ENCODE measurements around the gene CR1L. TPM values are rescaled to one million over a fixed set of nuclear protein-coding genes. Genes with fewer than 3 reads are reported as not detected.

Gene CR1L
- total RNA-seq, 1 donor, result not detected

DNA sequence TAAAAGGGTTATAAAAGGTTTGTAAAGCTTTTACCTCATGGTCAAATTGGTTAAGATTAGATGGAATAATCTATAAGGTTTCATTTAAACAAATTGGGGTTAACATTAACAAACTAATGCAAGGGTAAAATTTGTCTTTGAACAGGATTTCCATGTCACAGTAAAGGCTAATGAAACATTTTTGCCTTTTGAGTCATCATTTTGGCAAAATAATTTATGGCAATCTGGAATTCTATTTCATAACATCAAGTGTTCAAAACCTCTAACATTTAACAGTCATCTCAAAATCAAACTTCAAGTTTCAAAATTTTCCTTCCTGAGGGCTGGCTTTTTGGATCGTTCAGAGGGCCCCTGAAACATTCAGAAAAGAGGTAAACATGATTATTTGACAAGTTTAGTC, 100.4 kb downstream of the CR1L start:
- no peak for DNase-seq (ENCODE audit: insufficient read length, low spot score, missing footprints)
- no peak for TF ChIP-seq CTCF (IDR thresholded peaks at IDR 0.05; ENCODE audit: extremely low read depth, low read depth, low read length)
- Histone ChIP-seq H3K27me3 (ENCODE audit: insufficient read depth, low read length) (no peaks in the 10 kb centered on the region), H3K36me3 (ENCODE audit: insufficient read depth, low read length) (no peaks in the 10 kb centered on the region), H3K9me3 (ENCODE audit: low read depth, low read length) (no peaks in the 10 kb centered on the region), H3K4me3 (ENCODE audit: insufficient read depth, low read length) (no peak overlapping the region), H3K27ac (ENCODE audit: low read depth, low read length) (no peak overlapping the region), H2AFZ (ENCODE audit: low read length) (no peak overlapping the region), H3K4me1 (ENCODE audit: insufficient read depth, low read length) (peaks cover 13% of the 10 kb centered on the region), H4K20me1 (ENCODE audit: insufficient read depth, low read length) (no peaks in the 10 kb centered on the region), H3K4me2 (ENCODE audit: insufficient read depth, low read length) (peak overlapping the region; percentile 37), H3K79me2 (ENCODE audit: insufficient read depth, low read length) (no peaks in the 10 kb centered on the region)

DNA sequence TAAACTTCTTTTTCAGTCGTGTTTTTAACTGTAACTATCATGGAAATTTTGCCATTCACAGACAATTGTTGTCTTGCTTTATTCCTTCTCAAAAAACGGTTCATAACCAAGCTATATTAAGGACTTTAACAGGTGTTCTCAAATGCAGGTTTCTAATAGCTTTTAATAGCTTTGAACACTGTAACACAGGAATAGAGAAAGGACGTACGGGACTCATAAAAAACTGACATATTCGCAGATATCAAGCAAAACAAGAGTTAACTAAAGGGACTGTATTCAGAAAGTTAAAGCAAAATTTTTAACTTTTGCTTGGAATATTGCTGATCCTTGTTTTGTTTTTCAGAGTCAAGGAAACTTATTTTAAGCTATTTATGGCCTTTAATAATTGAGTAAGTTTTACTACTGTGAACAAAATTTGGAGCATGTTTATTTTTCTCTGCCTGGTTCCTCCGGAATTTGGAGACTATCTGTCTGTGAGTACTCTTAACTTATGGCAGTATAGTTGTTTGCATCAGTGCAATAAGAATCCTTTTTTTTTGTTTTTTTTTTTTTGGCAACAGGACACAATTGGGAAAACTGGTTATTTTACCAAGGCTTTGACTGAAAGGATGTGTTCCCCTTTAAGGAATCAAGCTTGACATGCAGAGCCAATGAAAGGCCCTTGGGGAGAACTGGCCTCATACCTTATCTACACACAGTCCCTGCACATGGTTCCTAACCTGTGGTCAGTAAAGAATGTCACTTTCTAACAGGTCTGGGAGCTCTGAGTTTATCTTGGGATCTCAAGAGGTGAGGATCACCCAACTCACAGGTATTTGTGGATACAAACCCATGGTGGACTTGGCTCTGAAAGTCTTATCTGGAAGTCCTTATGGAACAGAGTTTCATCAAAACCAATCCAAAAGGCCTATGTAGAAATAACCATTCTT, 101.2 kb downstream of the CR1L start:
- DNase-seq (ENCODE audit: insufficient read length, low spot score, missing footprints), result no peak
- Histone ChIP-seq H3K4me2 (ENCODE audit: insufficient read depth, low read length) (no peak overlapping the region), H3K36me3 (ENCODE audit: insufficient read depth, low read length) (no peaks in the 10 kb centered on the region), H4K20me1 (ENCODE audit: insufficient read depth, low read length) (no peaks in the 10 kb centered on the region), H3K9me3 (ENCODE audit: low read depth, low read length) (no peaks in the 10 kb centered on the region), H3K27ac (ENCODE audit: low read depth, low read length) (no peak overlapping the region), H3K79me2 (ENCODE audit: insufficient read depth, low read length) (no peaks in the 10 kb centered on the region), H2AFZ (ENCODE audit: low read length) (no peak overlapping the region), H3K4me3 (ENCODE audit: insufficient read depth, low read length) (no peak overlapping the region), H3K4me1 (ENCODE audit: insufficient read depth, low read length) (peaks cover 14% of the 10 kb centered on the region), H3K27me3 (ENCODE audit: insufficient read depth, low read length) (no peaks in the 10 kb centered on the region)
- TF ChIP-seq CTCF (IDR thresholded peaks at IDR 0.05; ENCODE audit: extremely low read depth, low read depth, low read length), result no peak

DNA sequence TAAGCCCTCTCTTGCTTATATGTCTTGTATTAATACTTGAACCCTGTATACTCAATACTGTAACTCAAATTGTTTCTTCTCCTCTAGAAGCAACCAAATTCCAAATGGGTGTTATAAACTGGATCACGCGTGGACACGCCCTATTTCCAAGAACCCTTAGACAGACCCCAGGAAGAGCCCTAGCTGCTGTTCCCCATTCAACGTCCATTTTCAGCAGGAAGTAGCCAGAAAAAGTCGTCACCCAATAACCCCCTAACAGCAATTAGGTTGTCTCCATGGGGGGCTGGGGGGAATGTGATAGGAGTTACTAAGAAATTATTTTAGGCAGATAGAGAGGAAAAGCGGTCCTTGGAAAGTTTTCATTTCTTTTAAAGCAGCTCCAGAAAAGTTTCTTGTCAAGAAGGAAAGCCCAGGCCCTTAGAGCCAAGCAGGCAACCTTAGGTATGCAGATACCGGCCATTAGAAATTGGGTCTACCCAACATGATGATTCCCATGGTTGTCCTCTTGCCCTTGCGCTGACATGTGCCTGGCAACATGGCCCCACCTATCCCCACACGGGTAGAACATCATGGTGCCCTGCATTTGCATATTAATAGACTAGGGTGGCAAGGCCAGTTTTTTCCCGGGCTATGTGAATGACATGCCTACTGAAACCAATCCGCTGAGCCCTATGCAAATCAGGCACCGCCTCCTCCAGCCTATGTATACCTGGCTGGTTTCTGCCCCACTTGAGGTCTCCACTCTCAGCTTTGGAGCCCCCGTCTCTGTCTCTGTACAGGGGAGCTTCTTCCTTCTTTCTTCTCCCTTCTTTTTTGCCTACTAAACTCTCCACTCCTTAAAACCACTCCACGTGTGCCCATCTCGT, 102.9 kb downstream of the CR1L start:
- TF ChIP-seq CTCF (IDR thresholded peaks at IDR 0.05; ENCODE audit: extremely low read depth, low read depth, low read length), result no peak
- H2AFZ ChIP-seq (ENCODE audit: low read length), result no peak overlapping the region
- H4K20me1 ChIP-seq (ENCODE audit: insufficient read depth, low read length), result peaks cover 5% of the 10 kb centered on the region
- H3K27ac ChIP-seq (ENCODE audit: low read depth, low read length), result no peak overlapping the region
- H3K36me3 ChIP-seq (ENCODE audit: insufficient read depth, low read length), result no peaks in the 10 kb centered on the region
- no peak for DNase-seq (ENCODE audit: insufficient read length, low spot score, missing footprints)
- no peak overlapping the region for H3K4me2 ChIP-seq (ENCODE audit: insufficient read depth, low read length)
- H3K9me3 ChIP-seq (ENCODE audit: low read depth, low read length), result no peaks in the 10 kb centered on the region
- peaks cover 8% of the 10 kb centered on the region for H3K79me2 ChIP-seq (ENCODE audit: insufficient read depth, low read length)
- H3K4me1 ChIP-seq (ENCODE audit: insufficient read depth, low read length), result peaks cover 20% of the 10 kb centered on the region
- H3K27me3 ChIP-seq (ENCODE audit: insufficient read depth, low read length), result no peaks in the 10 kb centered on the region
- H3K4me3 ChIP-seq (ENCODE audit: insufficient read depth, low read length), result no peak overlapping the region

Measured in osteoblast (primary cell).